ENCODE data around the gene KSR1. TPM values are rescaled to one million over a fixed set of nuclear protein-coding genes. Genes with fewer than 3 reads are reported as not detected.

The KSR1 gene
- total RNA-seq, 2 experiments from 2014 or later: 53.9 to 58.2 TPM

- POLR2A ChIA-PET: interaction anchor here (1.0 kb wide), 1 partner anchor 24 kb away, joined by 3 read pairs; no protein-coding TSS in a partner anchor
- no peak for TF ChIP-seq CTCF (IDR thresholded peaks at IDR 0.05)
- no peaks in the 10 kb centered on the region for H3K9me3 Mint-ChIP-seq
- CTCF ChIA-PET: no interaction called here
- ATAC-seq (peak; percentile 26), DNase-seq (no peak)
- no peak overlapping the region for H3K4me3 Mint-ChIP-seq
- H3K27me3 Mint-ChIP-seq: no peaks in the 10 kb centered on the region
- no peak overlapping the region for H3K27ac Mint-ChIP-seq
- H3K36me3 Mint-ChIP-seq (ENCODE audit: low read depth): peaks cover 17% of the 10 kb centered on the region
- intact Hi-C loops (cut with micrococcal nuclease): no loop called here
- peaks cover 32% of the 10 kb centered on the region for H3K4me1 Mint-ChIP-seq (ENCODE audit: low read depth)
Measured at GRCh38 chr17:27551701-27552248, 95.5 kb downstream of the KSR1 start.

- intact Hi-C loops (cut with micrococcal nuclease): no loop called here
- peak; percentile 76 for ATAC-seq
- Mint-ChIP-seq H3K4me1 (ENCODE audit: low read depth) (peaks cover 27% of the 10 kb centered on the region), H3K9me3 (no peaks in the 10 kb centered on the region), H3K36me3 (ENCODE audit: low read depth) (peaks cover 17% of the 10 kb centered on the region), H3K27ac (no peak overlapping the region), H3K27me3 (no peaks in the 10 kb centered on the region), H3K4me3 (no peak overlapping the region)
- CTCF ChIA-PET: interaction anchor here (1.5 kb wide), 1 partner anchor 48 kb away, joined by 11 read pairs; no protein-coding TSS in a partner anchor
- no peak for TF ChIP-seq CTCF (IDR thresholded peaks at IDR 0.05)
- peak; percentile 42 for DNase-seq
- POLR2A ChIA-PET: interaction anchor here (1.0 kb wide), 1 partner anchor 23 kb away, joined by 3 read pairs; no protein-coding TSS in a partner anchor
Measured at GRCh38 chr17:27552276-27552732, 96.1 kb downstream of the KSR1 start.

- Mint-ChIP-seq H3K9me3 (no peaks in the 10 kb centered on the region), H3K4me1 (ENCODE audit: low read depth) (peaks cover 25% of the 10 kb centered on the region), H3K27me3 (no peaks in the 10 kb centered on the region), H3K4me3 (no peak overlapping the region), H3K36me3 (ENCODE audit: low read depth) (peaks cover 18% of the 10 kb centered on the region), H3K27ac (no peak overlapping the region)
- POLR2A ChIA-PET: interaction anchor here (1.0 kb wide), 1 partner anchor 23 kb away, joined by 3 read pairs; no protein-coding TSS in a partner anchor
- DNase-seq (no peak), ATAC-seq (no peak)
- intact Hi-C loops (cut with micrococcal nuclease): no loop called here
- no peak for TF ChIP-seq CTCF (IDR thresholded peaks at IDR 0.05)
- CTCF ChIA-PET: interaction anchor here (1.5 kb wide), 1 partner anchor 47 kb away, joined by 11 read pairs; no protein-coding TSS in a partner anchor
Measured at GRCh38 chr17:27553019-27553511, 96.8 kb downstream of the KSR1 start.

GRCh38 chr17:27554152-27554551, 97.9 kb downstream of the KSR1 start:
- peaks cover 25% of the 10 kb centered on the region for H3K36me3 Mint-ChIP-seq (ENCODE audit: low read depth)
- ChIA-PET CTCF (no interaction called here), POLR2A (interaction anchor here (0.5 to 0.8 kb wide), 2 partner anchors 9 to 65 kb away, joined by 3 read pairs; no protein-coding TSS in a partner anchor)
- no peaks in the 10 kb centered on the region for H3K9me3 Mint-ChIP-seq
- no peaks in the 10 kb centered on the region for H3K27me3 Mint-ChIP-seq
- intact Hi-C loops (cut with micrococcal nuclease): no loop called here
- no peak for ATAC-seq
- peaks cover 25% of the 10 kb centered on the region for H3K4me1 Mint-ChIP-seq (ENCODE audit: low read depth)
- TF ChIP-seq CTCF (IDR thresholded peaks at IDR 0.05): no peak
- DNase-seq: no peak
- H3K27ac Mint-ChIP-seq: no peak overlapping the region
- no peak overlapping the region for H3K4me3 Mint-ChIP-seq

GRCh38 chr17:27554911-27555310, 98.7 kb downstream of the KSR1 start:
- Mint-ChIP-seq H3K4me3 (no peak overlapping the region), H3K27me3 (no peaks in the 10 kb centered on the region), H3K4me1 (ENCODE audit: low read depth) (peaks cover 25% of the 10 kb centered on the region), H3K9me3 (no peaks in the 10 kb centered on the region), H3K36me3 (ENCODE audit: low read depth) (peaks cover 30% of the 10 kb centered on the region), H3K27ac (no peak overlapping the region)
- CTCF ChIA-PET: no interaction called here
- POLR2A ChIA-PET: no interaction called here
- intact Hi-C loops (cut with micrococcal nuclease): no loop called here
- no peak for TF ChIP-seq CTCF (IDR thresholded peaks at IDR 0.05)
- no peak for ATAC-seq
- no peak for DNase-seq
